Erythroblast (primary cell): ENCODE data around the gene FGR.

Experiments
- GATA1 ChIP-seq: IDR thresholded peaks from 2 replicates; pipeline ENCODE4 v1.6.1; 2011; ENCODE audit warnings: low read depth, mild to moderate bottlenecking, control low read depth, low read length, moderate library complexity
- POLR2A ChIP-seq: IDR thresholded peaks from 2 replicates; pipeline ENCODE4 v1.6.1; 2011; ENCODE audit warnings: mild to moderate bottlenecking, low read length

DNA sequence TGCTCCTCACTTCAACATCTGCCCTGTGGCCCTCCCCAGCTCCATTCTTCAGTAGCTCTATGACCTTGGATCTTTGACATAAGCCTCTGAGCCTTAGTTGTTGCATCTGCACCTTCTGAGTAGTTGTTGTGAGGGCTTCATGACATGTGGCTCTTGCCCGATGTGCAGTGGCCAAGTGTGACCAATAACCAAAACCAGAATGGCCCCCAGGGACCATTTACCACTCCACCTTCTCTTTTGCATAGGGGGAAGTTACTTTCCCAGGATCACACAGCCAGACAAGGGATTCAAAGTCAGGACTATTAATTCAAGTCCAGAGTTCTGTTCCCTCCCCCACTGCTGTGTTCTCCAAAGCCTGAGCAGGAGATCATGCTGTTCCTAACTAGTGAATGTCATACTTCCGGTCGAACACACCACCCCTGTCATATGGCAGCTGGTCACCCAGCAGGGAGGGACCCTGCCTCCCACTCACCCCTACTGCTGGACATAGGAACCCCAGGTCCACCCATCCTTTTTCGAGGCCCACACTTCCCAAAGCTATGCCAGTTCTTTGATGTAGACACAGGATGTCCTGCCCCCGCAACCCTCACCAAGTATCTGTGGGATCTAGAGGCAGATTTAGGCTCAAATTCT, 4.0 kb downstream of the FGR start:
- TF ChIP-seq POLR2A = no peak
- no peak for TF ChIP-seq GATA1
